ENCODE measurements around the gene ZBTB33. TPM values are rescaled to one million over a fixed set of nuclear protein-coding genes. Genes with fewer than 3 reads are reported as not detected.

The ZBTB33 gene
- polyA plus RNA-seq, 1 experiment: 9.0 TPM

DNA sequence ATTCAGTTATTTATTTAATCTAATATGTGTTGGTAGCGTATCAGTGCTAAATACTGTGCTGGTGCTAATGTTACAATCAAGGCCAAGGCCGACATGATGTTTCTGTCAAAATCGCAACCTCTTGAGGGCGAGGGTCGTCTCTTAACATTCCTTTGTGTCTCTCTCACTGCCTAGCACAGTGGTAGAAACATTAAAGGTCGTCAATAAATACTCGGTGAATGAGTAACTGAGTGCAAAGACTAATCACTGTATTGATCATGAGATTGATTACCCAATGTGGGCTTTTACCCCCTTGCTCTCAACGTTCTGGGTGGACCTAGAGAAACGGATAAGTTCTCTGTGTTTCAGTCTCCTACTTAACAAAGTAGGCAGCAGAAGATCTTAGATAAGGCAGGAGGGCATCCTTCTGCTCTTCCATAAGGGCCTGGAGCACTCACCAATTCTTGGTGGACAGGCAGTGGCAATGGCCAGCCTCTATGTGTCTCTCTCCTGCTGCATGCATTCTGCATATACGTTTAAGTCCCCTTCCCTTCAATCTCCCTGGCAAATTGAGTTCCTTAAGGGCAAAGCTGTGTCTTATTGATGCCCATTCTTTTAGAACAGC is 30.5 kb downstream of the ZBTB33 start:
- POLR2A ChIA-PET: no interaction called here
- no peak for DNase-seq (ENCODE audit: low read depth, low spot score)
- Histone ChIP-seq H3K27ac (ENCODE audit: low read depth, low read length) (no peak overlapping the region), H3K9me3 (ENCODE audit: control insufficient read depth, insufficient read depth, low read length) (no peaks in the 10 kb centered on the region), H3K27me3 (ENCODE audit: control insufficient read depth, insufficient read depth, low read length) (peaks cover 2% of the 10 kb centered on the region), H3K4me3 (ENCODE audit: low read depth, low read length) (no peak overlapping the region)
- TF ChIP-seq, protein P1, sequence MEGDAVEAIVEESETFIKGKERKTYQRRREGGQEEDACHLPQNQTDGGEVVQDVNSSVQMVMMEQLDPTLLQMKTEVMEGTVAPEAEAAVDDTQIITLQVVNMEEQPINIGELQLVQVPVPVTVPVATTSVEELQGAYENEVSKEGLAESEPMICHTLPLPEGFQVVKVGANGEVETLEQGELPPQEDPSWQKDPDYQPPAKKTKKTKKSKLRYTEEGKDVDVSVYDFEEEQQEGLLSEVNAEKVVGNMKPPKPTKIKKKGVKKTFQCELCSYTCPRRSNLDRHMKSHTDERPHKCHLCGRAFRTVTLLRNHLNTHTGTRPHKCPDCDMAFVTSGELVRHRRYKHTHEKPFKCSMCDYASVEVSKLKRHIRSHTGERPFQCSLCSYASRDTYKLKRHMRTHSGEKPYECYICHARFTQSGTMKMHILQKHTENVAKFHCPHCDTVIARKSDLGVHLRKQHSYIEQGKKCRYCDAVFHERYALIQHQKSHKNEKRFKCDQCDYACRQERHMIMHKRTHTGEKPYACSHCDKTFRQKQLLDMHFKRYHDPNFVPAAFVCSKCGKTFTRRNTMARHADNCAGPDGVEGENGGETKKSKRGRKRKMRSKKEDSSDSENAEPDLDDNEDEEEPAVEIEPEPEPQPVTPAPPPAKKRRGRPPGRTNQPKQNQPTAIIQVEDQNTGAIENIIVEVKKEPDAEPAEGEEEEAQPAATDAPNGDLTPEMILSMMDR (IDR thresholded peaks at IDR 0.05; ENCODE audit: low read depth, low read length): no peak
- CTCF ChIA-PET: no interaction called here

DNA sequence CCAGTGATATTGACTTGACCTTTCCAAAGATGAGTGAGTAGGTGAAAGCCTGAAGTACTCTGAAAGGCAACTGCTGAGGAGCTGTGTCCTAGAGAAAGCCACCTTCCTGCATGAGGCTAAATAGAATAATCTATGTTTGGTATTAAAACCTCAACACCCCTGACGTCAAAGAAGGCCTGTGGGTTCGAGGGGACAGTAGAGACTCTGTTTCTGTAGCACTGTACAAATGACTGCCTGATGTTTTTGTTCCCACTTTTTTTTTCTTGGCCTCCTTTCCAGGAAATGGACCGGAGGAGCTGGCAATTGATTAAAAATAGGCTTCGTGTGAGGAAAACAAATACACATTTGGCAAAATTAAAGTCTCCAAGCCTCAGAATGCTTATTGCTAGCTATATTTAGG is 31.1 kb downstream of the ZBTB33 start:
- CTCF ChIA-PET: no interaction called here
- TF ChIP-seq, protein P1 (IDR thresholded peaks at IDR 0.05; ENCODE audit: low read depth, low read length): no peak
- H3K27me3 ChIP-seq (ENCODE audit: control insufficient read depth, insufficient read depth, low read length): peaks cover 2% of the 10 kb centered on the region

DNA sequence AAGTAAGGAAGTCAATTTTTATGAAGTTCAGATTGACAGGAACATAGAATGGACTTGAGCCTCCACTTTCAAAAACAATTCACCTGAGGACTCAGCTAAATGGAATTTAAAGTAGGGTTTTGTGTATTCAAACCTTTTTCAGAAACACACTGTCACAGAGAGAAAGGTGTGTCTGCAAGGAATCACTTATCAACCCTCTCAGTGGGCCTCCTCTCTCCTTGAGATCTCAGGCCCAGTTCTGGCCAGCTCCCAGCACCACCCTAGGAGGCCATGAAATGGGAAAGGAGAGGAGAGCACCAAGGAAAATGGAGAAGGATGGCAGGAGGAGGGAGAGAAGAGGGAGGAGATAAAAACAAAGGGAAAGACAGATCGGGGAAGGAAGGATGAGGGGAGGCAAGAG is 32.1 kb downstream of the ZBTB33 start:
- CTCF ChIA-PET: no interaction called here

More for the DNA sequence above, 31.1 kb downstream of the ZBTB33 start:
- no peak for DNase-seq (ENCODE audit: low read depth, low spot score)
- H3K27ac ChIP-seq (ENCODE audit: low read depth, low read length): no peak overlapping the region
- H3K9me3 ChIP-seq (ENCODE audit: control insufficient read depth, insufficient read depth, low read length): no peaks in the 10 kb centered on the region
- POLR2A ChIA-PET: no interaction called here
- H3K4me3 ChIP-seq (ENCODE audit: low read depth, low read length): no peak overlapping the region

DNA sequence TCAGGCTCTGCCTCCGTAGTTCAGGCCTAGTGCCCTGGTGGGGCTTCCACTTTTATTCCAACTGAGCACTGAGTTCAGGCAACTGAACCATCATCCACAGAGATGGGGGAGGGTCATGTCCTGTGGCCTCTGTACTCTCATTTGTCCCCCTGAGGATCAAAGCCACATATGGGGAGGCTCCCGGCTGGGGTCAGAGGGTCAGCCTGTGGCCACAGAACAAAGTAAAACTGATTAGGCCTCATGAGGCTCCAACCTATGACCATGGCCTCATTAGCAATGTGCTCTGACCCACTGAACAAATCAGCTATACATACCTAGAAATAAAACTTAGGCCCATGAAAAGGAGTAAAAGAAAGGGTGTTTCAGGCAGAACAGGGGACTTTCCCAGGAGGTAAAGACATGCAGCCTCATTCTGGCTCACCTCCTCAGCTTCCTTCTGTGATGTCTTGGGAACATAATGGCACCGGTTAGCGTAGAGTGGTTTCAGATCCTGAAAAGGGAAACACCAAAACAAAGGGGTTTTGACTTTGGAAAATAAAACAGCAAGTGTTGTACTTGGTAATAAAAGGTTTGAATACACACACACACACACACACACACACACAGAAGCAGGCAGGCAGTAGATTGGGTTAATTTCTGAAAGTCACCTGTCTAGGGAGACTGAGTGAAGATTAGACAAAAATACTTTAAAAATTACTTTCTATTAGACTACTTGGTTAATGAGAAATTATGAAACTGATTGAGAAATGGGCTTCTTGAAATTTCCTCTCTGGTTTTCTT is 36.3 kb downstream of the ZBTB33 start:
- TF ChIP-seq, protein P1 (IDR thresholded peaks at IDR 0.05; ENCODE audit: low read depth, low read length): no peak
- no peak overlapping the region for H3K27ac ChIP-seq (ENCODE audit: low read depth, low read length)
- DNase-seq (ENCODE audit: low read depth, low spot score): no peak
- H3K9me3 ChIP-seq (ENCODE audit: control insufficient read depth, insufficient read depth, low read length): no peaks in the 10 kb centered on the region
- no peak overlapping the region for H3K4me3 ChIP-seq (ENCODE audit: low read depth, low read length)
- H3K27me3 ChIP-seq (ENCODE audit: control insufficient read depth, insufficient read depth, low read length): no peaks in the 10 kb centered on the region
- ChIA-PET CTCF (no interaction called here), POLR2A (no interaction called here)

More for the DNA sequence above, 32.1 kb downstream of the ZBTB33 start:
- POLR2A ChIA-PET: no interaction called here
- Histone ChIP-seq H3K9me3 (ENCODE audit: control insufficient read depth, insufficient read depth, low read length) (no peaks in the 10 kb centered on the region), H3K27ac (ENCODE audit: low read depth, low read length) (no peak overlapping the region), H3K27me3 (ENCODE audit: control insufficient read depth, insufficient read depth, low read length) (peaks cover 2% of the 10 kb centered on the region), H3K4me3 (ENCODE audit: low read depth, low read length) (no peak overlapping the region)
- TF ChIP-seq, protein P1 (IDR thresholded peaks at IDR 0.05; ENCODE audit: low read depth, low read length): no peak
- DNase-seq (ENCODE audit: low read depth, low spot score): no peak

DNA sequence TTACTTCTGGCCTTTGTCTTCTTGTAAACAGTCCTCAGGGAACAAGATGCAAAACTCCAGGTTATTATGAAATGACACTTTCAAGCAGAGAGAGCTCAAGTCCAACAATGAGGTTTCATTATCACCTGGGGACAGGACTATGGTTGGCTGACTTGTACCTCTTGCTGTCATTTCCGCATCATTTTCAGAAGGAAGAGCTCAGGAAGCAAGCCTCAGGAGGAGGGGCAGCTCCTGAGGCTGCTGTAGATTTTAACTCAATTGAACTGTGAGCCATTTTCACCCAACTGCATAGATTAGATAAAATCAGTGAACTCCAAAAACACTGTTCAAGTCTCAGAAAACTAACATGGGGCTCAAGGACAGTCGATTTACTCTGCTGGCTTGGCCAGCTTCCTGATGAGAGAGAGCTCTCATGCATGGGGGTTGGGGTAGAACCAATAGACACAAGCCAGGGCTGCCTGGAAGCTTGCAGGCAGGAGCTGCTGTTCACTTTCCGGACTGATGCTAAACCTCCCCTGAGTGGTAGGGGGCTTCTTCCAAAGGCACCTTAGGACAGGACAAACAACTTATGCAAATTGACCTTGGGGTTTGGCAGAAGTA is 37.0 kb downstream of the ZBTB33 start:
- Histone ChIP-seq H3K4me3 (ENCODE audit: low read depth, low read length) (no peak overlapping the region), H3K9me3 (ENCODE audit: control insufficient read depth, insufficient read depth, low read length) (no peaks in the 10 kb centered on the region), H3K27ac (ENCODE audit: low read depth, low read length) (no peak overlapping the region), H3K27me3 (ENCODE audit: control insufficient read depth, insufficient read depth, low read length) (no peaks in the 10 kb centered on the region)
- ChIA-PET POLR2A (no interaction called here), CTCF (interaction anchor here (0.5 kb wide), 1 partner anchor 193 kb away, joined by 3 read pairs; no protein-coding TSS in a partner anchor)
- TF ChIP-seq, protein P1 (IDR thresholded peaks at IDR 0.05; ENCODE audit: low read depth, low read length): no peak
- DNase-seq (ENCODE audit: low read depth, low spot score): no peak

All from AG04450 (cell line).